Prostate gland (tissue), 2 donors: Measurements from ENCODE around the gene FMC1.

ENCODE experiments used
- POLR2A ChIP-seq: fragments of 450-650 bp; IDR thresholded peaks from one replicate; pipeline ENCODE4 v1.6.1; 2016; ENCODE audit warnings: antibody characterized with exemption, mild to moderate bottlenecking
- TF ChIP-seq, protein P1 (sequence below), 4 experiments: fragments of 200-600 bp in 2 of 4; fragments of 450-650 bp in 2 of 4; sonication (generic) in 2 of 4; IDR thresholded peaks; 1 replicate in 3 of 4; 2 replicates in 1 of 4; pipeline ENCODE4 v1.5.1; 2016 to 2019; ENCODE audit warnings: antibody characterized with exemption in 4 of 4, mild to moderate bottlenecking in 2 of 4, moderate library complexity in 2 of 4

DNA sequence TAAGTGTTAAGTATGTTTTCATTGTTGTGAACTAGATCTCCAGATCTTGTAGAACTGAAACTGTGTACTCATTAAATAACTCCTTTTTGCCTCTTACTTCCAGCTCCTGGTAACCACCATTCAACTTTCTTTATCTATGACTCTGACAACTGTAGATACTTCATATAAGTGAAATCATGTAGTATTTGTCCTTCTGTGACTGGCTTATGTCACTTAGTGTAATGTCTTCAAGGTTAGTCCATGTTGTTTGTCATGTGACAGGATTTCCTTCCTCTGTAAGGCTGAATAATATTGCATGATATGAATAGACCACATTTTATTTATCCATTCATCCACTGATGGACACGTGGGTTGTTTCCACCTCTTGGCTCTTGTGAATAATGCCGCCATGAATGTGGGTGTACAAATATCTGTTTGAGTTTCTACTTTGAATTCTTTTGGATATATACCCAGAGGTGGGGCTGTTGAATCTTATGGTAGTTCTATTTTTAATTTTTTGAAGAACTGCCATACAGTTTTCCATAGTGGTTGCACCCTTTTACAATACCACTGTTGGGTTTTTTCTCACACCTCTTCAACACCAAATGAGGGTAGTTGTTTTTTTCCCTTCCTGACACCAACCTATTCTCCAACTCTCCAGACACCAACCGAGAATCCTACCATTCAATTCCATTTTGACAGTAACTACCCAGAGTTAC, 10.7 kb upstream of the FMC1 start:
- no peak for TF ChIP-seq POLR2A
- TF ChIP-seq, protein P1, sequence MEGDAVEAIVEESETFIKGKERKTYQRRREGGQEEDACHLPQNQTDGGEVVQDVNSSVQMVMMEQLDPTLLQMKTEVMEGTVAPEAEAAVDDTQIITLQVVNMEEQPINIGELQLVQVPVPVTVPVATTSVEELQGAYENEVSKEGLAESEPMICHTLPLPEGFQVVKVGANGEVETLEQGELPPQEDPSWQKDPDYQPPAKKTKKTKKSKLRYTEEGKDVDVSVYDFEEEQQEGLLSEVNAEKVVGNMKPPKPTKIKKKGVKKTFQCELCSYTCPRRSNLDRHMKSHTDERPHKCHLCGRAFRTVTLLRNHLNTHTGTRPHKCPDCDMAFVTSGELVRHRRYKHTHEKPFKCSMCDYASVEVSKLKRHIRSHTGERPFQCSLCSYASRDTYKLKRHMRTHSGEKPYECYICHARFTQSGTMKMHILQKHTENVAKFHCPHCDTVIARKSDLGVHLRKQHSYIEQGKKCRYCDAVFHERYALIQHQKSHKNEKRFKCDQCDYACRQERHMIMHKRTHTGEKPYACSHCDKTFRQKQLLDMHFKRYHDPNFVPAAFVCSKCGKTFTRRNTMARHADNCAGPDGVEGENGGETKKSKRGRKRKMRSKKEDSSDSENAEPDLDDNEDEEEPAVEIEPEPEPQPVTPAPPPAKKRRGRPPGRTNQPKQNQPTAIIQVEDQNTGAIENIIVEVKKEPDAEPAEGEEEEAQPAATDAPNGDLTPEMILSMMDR (IDR thresholded peaks at IDR 0.05), result no peak
